ENCODE data around the gene MRNIP.

MRNIP gene

DNA sequence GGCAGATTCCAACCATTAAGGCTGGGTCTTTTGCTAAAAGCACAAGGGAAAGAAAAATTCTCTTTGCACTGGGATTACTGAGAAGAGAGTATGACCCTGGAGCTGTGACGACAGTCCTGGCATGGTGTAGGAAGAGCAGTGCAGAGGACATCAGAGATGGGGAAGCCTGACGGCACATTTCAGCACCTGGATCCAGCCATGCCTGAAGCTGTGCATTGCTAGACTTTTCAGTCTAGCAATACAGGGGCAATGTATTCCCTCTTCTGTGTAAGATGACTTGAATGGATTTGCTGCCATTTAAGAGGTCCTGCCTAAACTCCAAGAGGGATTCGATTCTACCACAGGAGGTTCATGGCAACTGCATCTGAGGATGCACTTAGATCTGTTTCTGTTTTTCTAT is 12.3 kb upstream of the MRNIP start:
- TF ChIP-seq CREB1 (IDR thresholded peaks at IDR 0.05; ENCODE audit: low read depth), result no peak
- TF ChIP-seq CEBPB (IDR thresholded peaks at IDR 0.05), result no peak
- no peak for TF ChIP-seq RAD21 (IDR thresholded peaks at IDR 0.05; ENCODE audit: low read depth)
- no peak for TF ChIP-seq ZBTB7A (IDR thresholded peaks at IDR 0.05; ENCODE audit: low read depth)

DNA sequence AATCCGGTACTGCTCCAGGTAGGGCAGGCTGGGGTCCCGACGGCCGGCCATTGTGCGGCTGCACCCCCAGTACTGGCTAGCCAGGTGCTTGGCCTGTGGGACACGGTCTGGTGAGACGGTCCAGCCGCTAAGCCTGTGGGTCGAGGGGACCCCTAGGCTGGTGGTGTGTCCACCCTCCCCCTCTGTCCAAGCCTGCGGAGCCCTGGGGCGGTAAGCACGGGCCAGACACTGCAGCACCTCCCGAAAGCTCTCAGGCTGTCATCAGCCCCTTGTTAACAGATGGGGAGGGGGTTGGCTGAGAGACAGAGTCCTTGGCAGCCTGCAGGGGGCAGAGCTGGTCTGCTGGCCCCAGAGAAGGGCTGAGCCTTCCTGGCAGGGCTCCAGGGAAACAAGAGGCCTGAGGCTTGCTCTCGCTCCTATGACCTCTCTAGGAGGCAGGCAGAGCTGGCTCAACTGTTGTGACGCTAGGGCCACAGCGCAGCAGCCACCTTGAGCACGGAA is 11.8 kb upstream of the MRNIP start:
- TF ChIP-seq YY1 (IDR thresholded peaks at IDR 0.05; ENCODE audit: low read depth) (no peak), ZBTB7A (IDR thresholded peaks at IDR 0.05; ENCODE audit: low read depth) (no peak), EP300 (IDR thresholded peaks at IDR 0.05; ENCODE audit: borderline replicate concordance) (no peak), NFIC (IDR thresholded peaks at IDR 0.05) (no peak), TCF12 (IDR thresholded peaks at IDR 0.05; ENCODE audit: low read depth) (no peak), REST (IDR thresholded peaks at IDR 0.05; ENCODE audit: low read depth) (no peak), RAD21 (IDR thresholded peaks at IDR 0.05; ENCODE audit: low read depth) (no peak), EGR1 (IDR thresholded peaks at IDR 0.05) (no peak), CREB1 (IDR thresholded peaks at IDR 0.05; ENCODE audit: low read depth) (no peak), TEAD4 (IDR thresholded peaks at IDR 0.05) (no peak), TAF1 (IDR thresholded peaks at IDR 0.05; ENCODE audit: low read depth) (no peak), CEBPB (IDR thresholded peaks at IDR 0.05) (no peak), FOXM1 (IDR thresholded peaks at IDR 0.05; ENCODE audit: borderline replicate concordance, low read depth) (no peak)
- TF ChIP-seq, protein P1, sequence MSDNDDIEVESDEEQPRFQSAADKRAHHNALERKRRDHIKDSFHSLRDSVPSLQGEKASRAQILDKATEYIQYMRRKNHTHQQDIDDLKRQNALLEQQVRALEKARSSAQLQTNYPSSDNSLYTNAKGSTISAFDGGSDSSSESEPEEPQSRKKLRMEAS (IDR thresholded peaks at IDR 0.05), result no peak
- TF ChIP-seq, protein P2, sequence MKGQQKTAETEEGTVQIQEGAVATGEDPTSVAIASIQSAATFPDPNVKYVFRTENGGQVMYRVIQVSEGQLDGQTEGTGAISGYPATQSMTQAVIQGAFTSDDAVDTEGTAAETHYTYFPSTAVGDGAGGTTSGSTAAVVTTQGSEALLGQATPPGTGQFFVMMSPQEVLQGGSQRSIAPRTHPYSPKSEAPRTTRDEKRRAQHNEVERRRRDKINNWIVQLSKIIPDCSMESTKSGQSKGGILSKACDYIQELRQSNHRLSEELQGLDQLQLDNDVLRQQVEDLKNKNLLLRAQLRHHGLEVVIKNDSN (IDR thresholded peaks at IDR 0.05), result no peak

DNA sequence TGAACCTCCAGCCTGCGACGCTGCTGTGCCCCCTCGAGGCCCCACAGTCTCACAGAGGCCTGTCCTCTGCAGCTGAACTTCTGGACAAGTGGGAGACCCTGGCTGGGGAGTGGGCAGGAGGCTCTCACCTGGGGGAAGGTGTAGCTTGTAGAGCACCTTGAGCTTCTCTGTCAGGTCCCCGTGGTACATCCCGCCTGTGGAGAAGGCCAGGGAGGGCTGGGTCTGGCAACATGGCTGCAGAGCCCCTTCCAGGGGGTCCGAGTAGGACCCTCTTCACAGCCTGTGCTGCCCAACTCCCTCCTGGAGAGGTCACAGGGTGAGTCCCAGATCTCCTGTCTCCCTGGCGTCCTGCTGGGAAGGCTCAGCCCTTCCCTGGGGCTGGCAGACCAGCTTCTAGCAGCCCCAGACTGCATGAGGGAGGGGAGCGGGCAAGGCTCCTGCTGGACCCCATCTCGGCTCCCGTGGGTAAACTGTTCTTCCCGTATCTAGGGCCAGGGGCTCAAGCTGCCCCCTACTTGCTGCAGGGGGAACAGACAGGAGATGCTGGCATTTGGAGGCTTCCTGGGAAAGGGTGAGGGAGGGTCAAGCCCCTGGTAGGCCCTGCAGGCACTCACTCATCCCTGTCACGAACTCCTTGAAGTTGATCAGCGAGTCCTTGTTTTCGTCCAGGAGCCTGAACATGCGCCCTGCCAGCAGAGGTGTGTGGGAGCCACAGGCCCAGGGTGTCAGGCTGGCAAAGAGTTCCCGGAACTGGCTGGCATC is 11.2 kb upstream of the MRNIP start:
- TF ChIP-seq RAD21 (IDR thresholded peaks at IDR 0.05; ENCODE audit: low read depth) (no peak), TCF12 (IDR thresholded peaks at IDR 0.05; ENCODE audit: low read depth) (no peak), CEBPB (IDR thresholded peaks at IDR 0.05) (no peak), CREB1 (IDR thresholded peaks at IDR 0.05; ENCODE audit: low read depth) (no peak), ZBTB7A (IDR thresholded peaks at IDR 0.05; ENCODE audit: low read depth) (no peak), YY1 (IDR thresholded peaks at IDR 0.05; ENCODE audit: low read depth) (no peak), EGR1 (IDR thresholded peaks at IDR 0.05) (no peak)
- TF ChIP-seq, protein P2 (IDR thresholded peaks at IDR 0.05), result no peak

- TF ChIP-seq NFIC (IDR thresholded peaks at IDR 0.05) (no peak), RAD21 (IDR thresholded peaks at IDR 0.05; ENCODE audit: low read depth) (no peak), TAF1 (IDR thresholded peaks at IDR 0.05; ENCODE audit: low read depth) (no peak), YY1 (IDR thresholded peaks at IDR 0.05; ENCODE audit: low read depth) (no peak), CREB1 (IDR thresholded peaks at IDR 0.05; ENCODE audit: low read depth) (no peak), FOXM1 (IDR thresholded peaks at IDR 0.05; ENCODE audit: borderline replicate concordance, low read depth) (no peak), TCF12 (IDR thresholded peaks at IDR 0.05; ENCODE audit: low read depth) (no peak), EP300 (IDR thresholded peaks at IDR 0.05; ENCODE audit: borderline replicate concordance) (no peak), CEBPB (IDR thresholded peaks at IDR 0.05) (no peak), REST (IDR thresholded peaks at IDR 0.05; ENCODE audit: low read depth) (no peak), ZBTB7A (IDR thresholded peaks at IDR 0.05; ENCODE audit: low read depth) (no peak), TEAD4 (IDR thresholded peaks at IDR 0.05) (no peak), EGR1 (IDR thresholded peaks at IDR 0.05) (no peak)
- TF ChIP-seq, protein P2 (IDR thresholded peaks at IDR 0.05), result no peak
- TF ChIP-seq, protein P1 (IDR thresholded peaks at IDR 0.05), result no peak
Observed at GRCh38 chr5:179869101-179869500, 10.5 kb upstream of the MRNIP start.

GRCh38 chr5:179868541-179868940 is 9.9 kb upstream of the MRNIP start:
- TF ChIP-seq CEBPB (IDR thresholded peaks at IDR 0.05), result no peak
- TF ChIP-seq CREB1 (IDR thresholded peaks at IDR 0.05; ENCODE audit: low read depth), result no peak
